Measurements from ENCODE around the gene RAB11FIP3.

The RAB11FIP3 gene

GRCh38 chr16:519841-520687 is 94.6 kb downstream of the RAB11FIP3 start:
- no peak for DNase-seq

DNA sequence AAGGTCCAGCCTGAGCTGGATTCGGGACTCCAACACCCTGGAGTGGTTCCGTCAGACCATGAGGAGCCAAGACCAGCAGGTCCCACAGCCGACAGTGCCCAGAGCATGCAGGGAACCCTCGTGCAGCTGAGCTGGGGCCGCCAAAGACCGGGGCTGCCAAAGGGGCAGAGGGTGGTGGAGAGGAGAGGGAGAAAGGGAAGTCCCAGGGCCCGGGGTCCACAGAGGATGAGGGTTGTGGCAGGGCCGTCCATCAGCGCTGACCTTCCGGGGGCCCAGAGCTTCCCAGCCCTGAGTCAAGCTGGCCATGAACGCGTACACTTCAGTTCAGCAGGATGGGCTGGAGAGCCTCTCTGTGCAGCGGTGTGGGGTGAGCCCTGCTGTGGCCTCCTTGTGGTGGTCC is 95.4 kb downstream of the RAB11FIP3 start:
- DNase-seq = no peak

DNA sequence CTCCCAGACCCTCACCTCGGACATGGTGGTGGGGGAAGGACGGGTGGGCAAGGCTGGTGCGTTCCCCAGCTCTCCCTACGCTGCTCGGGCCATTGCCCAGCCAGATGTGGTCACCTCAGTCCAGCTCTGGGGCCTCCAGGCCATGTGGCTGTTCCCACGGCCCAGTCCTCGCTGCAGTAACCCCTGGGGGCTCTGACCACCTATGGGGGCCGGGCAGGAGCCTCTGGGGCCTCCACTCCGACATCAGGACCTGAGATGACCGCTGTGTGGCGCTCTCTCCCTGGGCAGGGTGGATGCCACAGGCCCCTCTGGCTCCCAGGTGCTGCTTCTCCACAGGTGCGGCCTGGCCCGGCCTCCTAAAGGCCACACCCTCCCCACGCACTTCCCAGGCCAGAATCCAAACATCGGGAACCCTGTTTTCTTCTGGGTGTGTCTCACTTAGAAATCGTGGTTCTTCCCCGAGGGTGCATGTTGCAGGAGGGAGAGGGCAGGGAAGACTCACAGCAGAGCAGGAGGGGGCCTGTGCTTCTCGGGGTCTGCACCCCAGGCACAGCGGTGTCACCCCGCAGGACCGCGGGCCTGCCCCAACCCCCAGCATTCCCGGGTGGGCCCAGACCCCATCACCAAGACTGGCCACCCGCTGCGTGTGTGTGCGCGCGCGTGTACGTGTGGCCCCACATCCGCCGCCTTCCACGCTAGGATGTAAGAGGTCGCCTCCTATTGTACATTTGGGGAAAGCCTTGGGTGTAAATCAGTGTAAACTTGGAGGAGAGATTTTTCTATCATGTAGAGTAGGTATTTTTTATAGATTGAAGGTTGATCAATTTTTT is 96.1 kb downstream of the RAB11FIP3 start:
- DNase-seq = no peak

DNA sequence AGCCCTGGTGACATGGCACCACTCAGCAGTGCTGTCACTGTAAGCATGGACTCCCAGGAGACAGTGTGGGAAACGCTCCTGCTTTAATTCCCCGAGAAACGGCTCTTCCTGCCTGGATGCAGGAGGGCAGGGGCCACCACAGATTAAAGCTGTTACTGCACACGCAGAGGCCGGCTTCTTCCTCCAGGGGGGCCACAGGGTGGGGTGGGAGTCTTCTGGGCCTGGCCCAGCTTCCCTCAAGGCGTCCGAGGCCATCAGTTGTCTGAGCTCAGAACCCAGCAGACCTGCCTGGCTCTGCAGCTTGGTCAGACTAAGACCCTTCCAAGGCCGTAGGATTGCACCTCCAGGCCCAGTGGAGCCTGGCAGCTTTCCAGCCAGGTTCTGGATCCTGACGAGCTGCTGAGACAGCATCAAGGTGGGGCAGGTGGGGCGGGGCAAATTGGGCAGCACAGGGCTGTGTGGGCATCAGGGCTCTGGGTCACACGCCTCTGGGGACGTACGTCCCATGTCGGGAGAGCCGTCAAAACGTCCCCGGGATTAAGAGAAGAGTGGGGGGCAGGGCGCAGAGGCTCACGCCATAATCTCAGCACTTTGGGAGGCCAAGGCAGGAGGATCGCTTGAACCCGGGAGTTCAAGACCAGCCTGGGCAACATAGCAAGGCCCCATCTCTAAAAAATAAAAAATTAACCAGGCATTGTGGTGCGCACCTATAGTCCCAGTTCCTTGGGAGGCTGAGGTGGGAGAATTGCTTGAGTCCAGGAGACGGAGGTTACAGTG is 97.1 kb downstream of the RAB11FIP3 start:
- DNase-seq = no peak

DNA sequence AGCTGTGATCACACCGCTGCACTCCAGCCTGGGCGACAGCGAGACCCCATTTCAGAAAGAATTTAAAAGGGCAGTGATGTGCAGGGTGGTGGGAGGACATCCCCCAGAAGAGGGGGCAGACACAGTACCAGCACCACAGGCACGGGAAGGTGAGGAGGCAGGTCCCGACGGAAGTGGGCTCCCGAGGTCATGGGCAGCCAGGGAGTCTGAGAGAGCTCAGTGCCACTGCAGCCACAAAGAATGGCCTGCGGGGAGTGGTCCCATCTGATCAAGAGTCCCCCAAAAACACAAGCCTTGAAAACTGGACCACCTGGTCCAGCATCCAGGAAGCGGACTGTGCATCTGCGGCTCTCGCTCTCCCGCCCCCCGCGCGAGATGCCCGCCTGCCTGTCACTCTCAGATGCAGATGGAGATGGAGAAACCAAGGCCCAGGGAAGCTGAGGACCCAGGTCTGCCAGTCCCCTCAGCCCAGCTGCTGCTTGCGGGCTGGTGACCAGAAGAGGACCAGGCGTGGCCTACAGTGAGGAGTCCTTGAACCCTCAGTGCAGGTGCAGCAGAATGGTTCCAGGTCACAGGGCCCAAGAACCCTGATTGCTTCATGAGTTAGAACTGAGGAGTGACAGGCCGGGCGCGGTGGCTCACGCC is 97.8 kb downstream of the RAB11FIP3 start:
- DNase-seq = no peak

DNA sequence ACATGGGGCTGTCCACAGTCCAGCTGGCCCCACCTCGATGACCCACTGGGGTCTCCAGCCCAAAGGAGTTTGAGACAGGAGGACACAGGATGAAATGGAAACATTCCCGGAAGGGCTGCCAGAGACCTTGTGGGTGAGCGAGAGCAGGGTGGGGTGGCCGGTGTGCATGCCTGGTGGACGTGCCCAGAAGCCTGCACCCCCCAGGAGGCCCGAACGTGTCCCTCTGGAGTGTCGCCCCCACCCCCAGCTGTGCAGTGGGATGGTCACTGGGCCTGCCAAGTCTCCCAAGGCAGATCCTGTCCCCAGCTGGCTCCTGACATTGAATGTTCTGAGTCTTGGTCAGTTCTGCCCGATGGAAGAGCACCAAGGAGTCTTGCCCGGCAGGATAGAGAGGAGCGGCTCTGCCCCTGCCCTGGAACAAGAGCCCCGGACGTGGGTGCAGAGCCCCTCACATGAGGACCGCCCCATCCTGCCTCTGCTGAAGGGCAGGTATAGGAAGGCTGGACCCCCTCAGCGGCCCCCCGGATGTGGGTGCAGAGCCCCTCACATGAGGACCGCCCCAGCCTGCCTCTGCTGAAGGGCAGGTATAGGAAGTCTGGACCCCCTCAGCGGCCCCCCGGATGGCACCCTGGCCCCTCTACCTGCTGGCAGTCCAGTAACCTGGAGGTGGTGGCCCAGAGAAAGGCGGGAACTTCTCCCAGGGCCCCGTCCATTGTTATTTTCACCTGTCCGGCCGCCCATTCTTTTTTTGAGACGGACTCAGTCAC is 99.0 kb downstream of the RAB11FIP3 start:
- DNase-seq = no peak

DNA sequence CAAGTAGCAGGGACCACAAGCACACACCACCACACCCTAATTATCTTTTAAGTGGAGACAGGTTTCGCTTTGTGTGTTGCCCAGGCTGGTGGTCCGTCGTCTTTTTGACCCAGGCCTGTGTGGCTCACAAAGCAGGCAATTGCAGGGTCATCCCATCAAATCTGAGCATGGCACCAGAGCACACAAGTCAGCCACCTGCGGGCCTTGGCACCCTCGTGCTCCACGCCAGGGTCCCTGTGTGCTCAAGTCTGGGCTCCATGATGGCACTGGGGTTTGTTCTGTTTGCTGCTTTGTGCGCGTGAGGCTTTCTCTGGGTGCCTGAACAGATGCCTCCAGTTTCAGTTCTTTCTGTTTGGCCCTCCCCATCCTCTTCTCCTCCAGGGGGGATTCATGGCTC is 99.7 kb downstream of the RAB11FIP3 start:
- no peak for DNase-seq

- DNase-seq = peak; percentile 15 to 46 (median 34)
These were observed 100.2 kb downstream of the RAB11FIP3 start for GRCh38 chr16:525520-526180.

- no peak for DNase-seq
These were observed 100.9 kb downstream of the RAB11FIP3 start for GRCh38 chr16:526181-527014.

DNA sequence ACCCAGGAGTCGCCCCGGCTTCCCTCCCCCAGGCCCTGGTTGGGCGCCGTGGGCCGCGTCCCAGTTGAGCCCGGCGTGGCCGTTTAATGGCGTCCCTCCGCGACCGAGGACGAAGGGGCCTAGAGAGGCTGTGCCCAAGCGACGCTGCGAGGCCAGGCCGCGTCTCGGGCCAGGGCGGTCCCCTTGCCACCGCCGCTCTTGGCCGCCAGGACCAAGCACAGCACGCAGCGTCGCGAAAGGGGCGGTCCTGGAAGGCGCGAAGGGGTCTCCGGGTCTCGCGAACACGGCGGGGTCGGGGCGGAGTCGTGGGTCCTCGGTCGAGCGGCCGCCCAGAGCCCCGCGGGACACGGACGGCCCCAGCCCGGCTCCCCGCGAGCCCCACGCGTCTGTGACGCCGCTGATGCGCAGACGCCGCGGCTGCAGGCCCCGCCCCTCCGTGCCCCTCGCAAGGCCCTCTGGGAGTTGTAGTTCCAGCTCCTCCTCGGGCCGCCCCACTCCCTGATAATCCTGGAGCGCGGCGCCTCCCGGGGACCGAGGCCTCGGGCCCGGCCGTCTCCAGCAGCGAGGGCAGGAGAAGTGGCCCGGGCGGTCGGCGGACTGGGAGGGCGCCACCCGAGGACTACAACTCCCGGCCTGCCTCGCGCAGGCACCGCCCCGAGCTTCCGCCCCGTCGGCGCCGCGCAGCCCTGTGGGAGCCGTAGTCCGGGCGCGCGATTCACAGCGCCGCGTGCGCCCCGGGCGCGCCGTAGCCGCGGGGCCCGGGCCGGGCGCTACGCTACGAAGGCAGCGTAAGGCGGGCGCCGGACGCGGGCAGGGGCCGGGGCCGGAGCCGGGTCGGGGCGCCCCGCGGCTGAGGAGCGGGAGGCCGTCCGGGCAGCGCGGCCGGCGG is 101.8 kb downstream of the RAB11FIP3 start, which contains the start of gene CAPN15:
TSS of gene CAPN15 (plus strand) at position 698 of the 889 bp plus-strand sequence. CDS start 19,127 bp downstream, outside the sequence.
- DNase-seq = peak; percentile 90 to 97 (median 94)

GRCh38 chr16:528111-529011 is 102.9 kb downstream of the RAB11FIP3 start:
- DNase-seq = peak; percentile 69 to 82 (median 78)

DNA sequence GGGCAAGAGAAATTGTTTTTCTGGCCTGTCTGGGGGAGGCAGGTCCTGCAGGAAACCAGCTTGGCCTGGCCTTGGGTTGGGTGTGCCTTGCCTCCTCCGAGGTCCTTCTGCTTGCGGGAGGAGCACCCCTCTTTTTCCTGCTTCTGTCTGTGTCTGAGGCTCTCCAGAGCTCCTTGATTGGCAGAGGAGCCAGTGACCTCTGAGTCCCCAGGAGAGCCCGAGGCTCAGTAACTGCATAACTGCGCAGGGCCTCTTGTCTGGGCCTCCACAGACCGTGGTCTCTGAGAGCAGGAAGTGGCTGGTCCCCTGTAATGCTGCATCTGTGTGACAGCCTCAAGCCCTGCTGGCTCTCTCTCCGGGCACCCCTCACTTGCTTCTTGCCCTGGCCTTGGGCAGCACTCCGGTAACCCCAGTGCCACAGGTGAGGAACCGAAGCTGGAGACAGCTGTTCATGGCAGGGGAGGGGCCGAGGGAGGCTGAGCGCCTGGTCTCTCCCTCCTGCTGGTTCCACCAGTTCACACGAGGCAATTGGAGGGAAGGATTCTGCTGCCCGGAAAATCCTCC is 103.6 kb downstream of the RAB11FIP3 start:
- no peak for DNase-seq

DNA sequence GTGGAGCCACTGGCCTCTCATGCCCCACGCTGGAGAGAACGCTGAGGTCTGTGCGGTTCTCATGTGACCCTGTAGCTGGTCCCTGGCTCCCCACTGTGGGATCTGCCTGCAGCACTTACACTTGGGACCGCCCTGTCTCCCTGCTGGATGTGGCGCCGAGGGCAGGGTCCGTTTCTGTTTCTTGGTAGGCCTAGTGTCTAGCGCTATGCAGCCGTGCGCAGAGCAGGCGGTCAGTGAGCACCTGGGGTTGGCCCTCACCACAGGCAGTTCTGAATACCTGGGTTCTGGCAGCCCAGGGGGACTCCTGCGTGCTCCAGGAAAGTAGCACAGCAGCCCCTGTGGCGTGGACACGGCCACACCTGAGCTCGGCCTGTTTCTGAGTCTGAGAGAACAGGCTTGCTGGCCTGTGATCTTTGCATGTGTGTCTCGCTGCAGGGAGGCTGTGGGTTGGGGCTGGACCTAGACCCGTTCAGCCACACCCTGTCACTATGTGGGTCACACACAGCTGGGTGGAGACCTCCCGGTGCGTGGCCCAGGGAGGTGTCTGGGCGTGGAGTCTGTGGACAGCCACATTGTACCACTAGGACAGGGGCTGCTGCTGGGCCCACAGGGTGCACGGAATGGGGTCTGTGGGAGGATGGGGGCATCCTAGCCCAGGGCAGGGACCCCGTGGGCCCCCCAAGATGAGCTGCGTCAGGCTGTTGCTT is 104.8 kb downstream of the RAB11FIP3 start:
- DNase-seq = no peak

GRCh38 chr16:531494-532125 is 106.2 kb downstream of the RAB11FIP3 start:
- DNase-seq = no peak

DNA sequence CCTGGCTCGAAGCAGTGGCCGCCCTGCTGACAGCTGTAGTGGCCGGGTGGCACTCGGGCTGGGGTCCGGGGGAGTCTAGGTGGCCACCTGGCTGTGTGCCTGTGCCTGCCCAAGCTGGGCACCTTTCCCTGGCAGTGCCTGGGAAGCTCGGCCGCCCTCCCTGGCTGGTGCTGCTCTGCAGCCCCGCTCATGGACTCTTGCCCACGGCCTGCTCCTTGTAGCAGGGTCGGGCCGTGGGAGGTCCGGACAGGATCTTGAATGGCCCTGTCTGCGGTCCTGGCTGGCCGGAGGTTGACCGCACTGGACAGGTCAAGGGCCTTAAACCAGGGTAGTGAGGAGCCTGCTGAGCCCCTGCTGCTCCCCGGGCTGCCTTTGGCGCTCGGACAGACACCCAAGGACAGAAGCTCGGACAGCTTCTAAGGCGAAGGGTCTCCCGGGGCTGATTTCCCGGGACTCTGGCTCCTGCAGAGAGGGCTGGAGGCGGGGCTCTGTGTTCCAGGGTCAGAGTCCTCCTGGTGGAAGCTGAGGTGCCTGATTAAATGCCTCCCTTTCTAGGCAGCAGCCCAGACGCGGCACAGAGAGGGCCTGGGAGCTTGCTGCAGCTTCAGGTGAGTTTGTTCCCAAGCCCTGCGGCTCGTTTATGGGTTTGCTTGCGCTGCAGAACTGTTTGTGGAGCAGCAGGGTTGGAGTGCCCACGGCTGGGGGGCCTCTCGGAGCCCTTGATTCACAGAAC is 108.1 kb downstream of the RAB11FIP3 start:
- no peak for DNase-seq

Measured in suppressor macrophage (primary cell).